Esophagus squamous epithelium (tissue), 5 donors: ENCODE results near the gene PRPF4. TPM values are rescaled to one million over a fixed set of nuclear protein-coding genes. Genes with fewer than 3 reads are reported as not detected.
"Not testable (repeated sequence)": the region's sequence is repeated elsewhere in the genome, so short reads cannot be mapped to it uniquely, and the experiment has no call there.

Source experiments
- DNase-seq: peaks from one replicate; lab custom pipeline; 2025; lab: John Stamatoyannopoulos, UW
- H3K27ac ChIP-seq, 4 donors: fragments of 200-600 bp; sonication (generic); one replicate each; pipeline ENCODE4 v1.5.1; 2016 to 2019; ENCODE audit warnings: mild to moderate bottlenecking in 1 of 4
- H3K27me3 ChIP-seq, 4 donors: fragments of 200-600 bp; sonication (generic); 1 replicate in 3 of 4; 2 replicates in 1 of 4; pipeline versions ENCODE4 v1.5.1 to v1.6.0; 2017 to 2021; ENCODE audit warnings: antibody characterized with exemption in 1 of 4
- H3K36me3 ChIP-seq, 3 donors: fragments of 200-600 bp; sonication (generic); one replicate each; pipeline ENCODE4 v1.5.1; 2016 to 2019
- H3K4me1 ChIP-seq, 3 donors: fragments of 200-600 bp; sonication (generic); one replicate each; pipeline ENCODE4 v1.5.1; 2017 to 2019
- H3K4me3 ChIP-seq, 4 donors: fragments of 200-600 bp; sonication (generic); 1 replicate in 3 of 4; 2 replicates in 1 of 4; pipeline ENCODE4 v1.5.1; 2016 to 2019; ENCODE audit warnings: mild to moderate bottlenecking in 2 of 4, moderate library complexity in 1 of 4
- H3K9me3 ChIP-seq, 3 donors: fragments of 200-600 bp; sonication (generic); one replicate each; pipeline ENCODE4 v1.5.1; 2016 to 2019
- POLR2A ChIP-seq, 4 donors: fragments of 450-650 bp; IDR thresholded peaks; one replicate each; pipeline ENCODE4 v1.6.1; 2017; ENCODE audit warnings: antibody characterized with exemption in 4 of 4, mild to moderate bottlenecking in 4 of 4, moderate library complexity in 3 of 4
- WGBS, 2 donors: methylation state at CpG; one replicate each; pipeline ENCODE4 v1.1.5; 2018; 5-methylcytosine and 5-hydroxymethylcytosine counted together
- intact Hi-C: fragments of 100-400 bp; cut with DNase I; formaldehyde crosslinking; loops from one replicate; pipeline ENCODE4 v1.15.0; 2022
- total RNA-seq, 4 donors: library from RNA; depleted of rRNA; stranded (reverse); fragments of >200 nt; gene quantifications; one replicate each; pipeline ENCODE4 v1.1.0, GENCODE V29; 2016
- TF ChIP-seq, protein P1 (sequence below), 6 experiments: fragments of 450-650 bp in 4 of 6; fragments of 200-600 bp in 2 of 6; sonication (generic) in 2 of 6; IDR thresholded peaks; one replicate each; pipeline ENCODE4 v1.5.1; 2016 to 2019; ENCODE audit warnings: antibody characterized with exemption in 6 of 6, mild to moderate bottlenecking in 4 of 6, moderate library complexity in 4 of 6
- donor health status: DM: yes; HTN: yes; CAD: no.

PRPF4 gene
- 10 to 100 TPM; 11.4 to 19.0 (median 17.4) TPM for total RNA-seq

DNA sequence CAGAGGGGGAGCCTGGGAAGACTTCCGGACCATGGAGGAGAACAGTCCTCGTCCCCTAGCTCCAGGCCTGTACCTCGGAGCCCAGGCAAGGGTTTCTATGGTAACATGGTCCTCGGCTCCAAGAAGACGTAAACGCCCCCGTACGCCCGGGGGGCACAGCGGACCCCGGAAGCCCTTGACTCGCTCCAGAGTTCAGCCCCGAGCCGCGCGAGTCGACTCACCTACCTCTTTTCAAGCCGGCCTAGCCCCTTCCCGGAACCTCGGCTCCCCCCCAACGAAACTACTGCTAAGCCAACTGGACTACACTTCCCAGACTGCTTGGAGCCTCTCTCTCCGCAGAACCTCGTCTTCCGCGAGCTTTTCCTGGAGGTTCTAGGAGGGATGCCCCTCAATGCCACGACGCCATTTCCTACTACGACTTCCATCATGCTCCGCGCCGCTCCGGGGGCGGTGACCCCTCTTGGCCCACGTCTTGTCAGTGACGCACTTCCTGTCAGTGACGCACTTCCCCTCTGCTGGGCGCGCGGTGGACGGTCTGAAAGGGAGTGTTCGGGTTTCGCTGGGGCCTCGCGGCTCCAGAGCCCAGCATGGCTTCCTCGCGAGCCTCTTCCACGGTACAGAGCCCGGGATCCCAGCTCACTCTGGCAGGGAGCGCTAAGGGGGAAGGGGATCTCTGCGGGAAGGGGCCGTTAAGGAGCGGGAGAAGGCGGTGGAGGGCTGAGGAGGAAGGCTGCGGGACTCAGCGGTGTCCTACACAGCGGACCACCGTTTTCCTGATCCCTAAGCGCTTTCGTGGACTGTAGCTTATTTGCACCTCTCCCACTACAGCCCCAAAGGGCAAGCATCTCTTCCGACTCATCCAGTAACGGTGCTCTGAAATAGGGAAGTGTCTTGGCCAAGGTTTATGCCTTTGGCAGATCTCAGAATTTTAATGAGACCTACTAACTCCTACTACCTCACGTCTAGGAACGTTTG is at the start of gene PRPF4, which contains the start of gene CDC26:
Gene PRPF4 (plus strand): TSS at position 502 of the 975 bp plus-strand sequence. CDS start 86 bp downstream, at position 588.
Gene CDC26 (minus strand): TSS at position 416 of the 975 bp plus-strand sequence. CDS start 3,065 bp downstream, outside the sequence.
- TF ChIP-seq, protein P1, sequence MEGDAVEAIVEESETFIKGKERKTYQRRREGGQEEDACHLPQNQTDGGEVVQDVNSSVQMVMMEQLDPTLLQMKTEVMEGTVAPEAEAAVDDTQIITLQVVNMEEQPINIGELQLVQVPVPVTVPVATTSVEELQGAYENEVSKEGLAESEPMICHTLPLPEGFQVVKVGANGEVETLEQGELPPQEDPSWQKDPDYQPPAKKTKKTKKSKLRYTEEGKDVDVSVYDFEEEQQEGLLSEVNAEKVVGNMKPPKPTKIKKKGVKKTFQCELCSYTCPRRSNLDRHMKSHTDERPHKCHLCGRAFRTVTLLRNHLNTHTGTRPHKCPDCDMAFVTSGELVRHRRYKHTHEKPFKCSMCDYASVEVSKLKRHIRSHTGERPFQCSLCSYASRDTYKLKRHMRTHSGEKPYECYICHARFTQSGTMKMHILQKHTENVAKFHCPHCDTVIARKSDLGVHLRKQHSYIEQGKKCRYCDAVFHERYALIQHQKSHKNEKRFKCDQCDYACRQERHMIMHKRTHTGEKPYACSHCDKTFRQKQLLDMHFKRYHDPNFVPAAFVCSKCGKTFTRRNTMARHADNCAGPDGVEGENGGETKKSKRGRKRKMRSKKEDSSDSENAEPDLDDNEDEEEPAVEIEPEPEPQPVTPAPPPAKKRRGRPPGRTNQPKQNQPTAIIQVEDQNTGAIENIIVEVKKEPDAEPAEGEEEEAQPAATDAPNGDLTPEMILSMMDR (IDR thresholded peaks at IDR 0.05), result peak in 1 of 6 experiments; percentile 20
- peak in 3 of 4 donors; percentile 91 to 97 (median 92) for TF ChIP-seq POLR2A (IDR thresholded peaks at IDR 0.05)
- Histone ChIP-seq H3K4me3 (peak within 1 kb of the TSS; percentile 58 to 96 (median 83)), H3K27me3 (no peaks in the 10 kb centered on the region), H3K36me3 (peaks cover 8 to 68% (median 32%) of the 10 kb centered on the region in 3 donors), H3K4me1 (peaks cover 13 to 40% (median 16%) of the 10 kb centered on the region in 3 donors), H3K9me3 (no peaks in the 10 kb centered on the region), H3K27ac (peak within 1 kb of the TSS; percentile 92 to 98 (median 94))
- 0% methylated on average over 8 to 11 of the region's 63 CpGs for WGBS, 2 donors
- peak; percentile 82 for DNase-seq
- intact Hi-C loops, result loop anchor here (5.0 kb wide), 1 partner anchor 132 kb away; no protein-coding TSS in a partner anchor

DNA sequence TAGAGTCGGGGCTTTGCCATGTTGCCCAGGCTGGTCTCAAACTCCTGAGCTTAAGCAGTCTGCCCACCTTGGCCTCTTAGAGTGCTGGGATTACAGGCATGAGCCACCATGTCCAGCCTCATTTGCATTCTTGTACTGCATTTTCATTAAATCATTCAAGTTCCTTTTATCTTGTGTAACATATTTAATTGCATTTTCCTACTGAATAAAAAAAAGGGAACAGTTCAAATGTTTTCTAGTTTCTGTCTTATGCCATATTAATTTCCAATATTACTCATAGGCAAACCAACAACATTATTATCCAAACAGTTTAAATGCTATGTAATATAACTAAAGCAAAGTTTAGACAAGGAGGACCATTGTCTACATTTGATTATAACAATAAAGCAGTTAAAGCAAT is 48.0 kb upstream of the PRPF4 start:
- WGBS, 2 donors, result 31 to 84% methylated on average over 1 of the region's 1 CpG
- TF ChIP-seq POLR2A (IDR thresholded peaks at IDR 0.05), result no peak
- TF ChIP-seq, protein P1 (IDR thresholded peaks at IDR 0.05), result no peak
- peaks cover 1 to 23% (median 5%) of the 10 kb centered on the region in 3 donors for H3K4me1 ChIP-seq
- H3K9me3 ChIP-seq, result no peaks in the 10 kb centered on the region
- no peak overlapping the region for H3K4me3 ChIP-seq
- H3K36me3 ChIP-seq, result peaks cover 0 to 3% (median 0%) of the 10 kb centered on the region in 3 donors
- no peak for DNase-seq
- no peaks in the 10 kb centered on the region for H3K27me3 ChIP-seq
- intact Hi-C loops, result no loop called here
- no peak overlapping the region for H3K27ac ChIP-seq

DNA sequence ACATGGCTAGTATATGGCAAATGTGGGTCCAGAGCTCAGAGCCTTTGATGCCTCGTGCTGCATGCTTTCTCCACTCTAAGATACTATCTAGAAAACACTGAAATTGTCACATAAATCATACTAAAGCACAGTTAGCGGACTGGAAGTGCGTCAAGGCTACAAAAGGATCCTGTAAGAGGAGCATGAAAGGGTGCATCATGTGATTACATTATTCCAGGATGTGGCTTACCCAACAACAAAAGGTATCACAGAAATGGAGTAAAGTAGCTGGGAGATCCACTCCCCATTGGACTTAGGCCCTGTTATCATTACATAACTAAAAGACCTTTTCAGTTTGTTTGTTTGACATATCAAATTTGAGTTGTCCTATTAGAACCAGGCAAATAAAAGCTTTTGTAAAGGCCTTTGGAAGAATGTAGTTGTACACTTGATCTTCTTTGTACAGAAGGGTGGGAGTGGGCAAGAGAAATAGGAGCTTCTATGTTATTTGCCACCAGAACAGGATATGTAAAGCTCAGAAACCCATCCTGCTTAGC is 47.3 kb upstream of the PRPF4 start:
- intact Hi-C loops, result no loop called here
- 69 to 81% methylated on average over 3 of the region's 3 CpGs for WGBS, 2 donors

DNA sequence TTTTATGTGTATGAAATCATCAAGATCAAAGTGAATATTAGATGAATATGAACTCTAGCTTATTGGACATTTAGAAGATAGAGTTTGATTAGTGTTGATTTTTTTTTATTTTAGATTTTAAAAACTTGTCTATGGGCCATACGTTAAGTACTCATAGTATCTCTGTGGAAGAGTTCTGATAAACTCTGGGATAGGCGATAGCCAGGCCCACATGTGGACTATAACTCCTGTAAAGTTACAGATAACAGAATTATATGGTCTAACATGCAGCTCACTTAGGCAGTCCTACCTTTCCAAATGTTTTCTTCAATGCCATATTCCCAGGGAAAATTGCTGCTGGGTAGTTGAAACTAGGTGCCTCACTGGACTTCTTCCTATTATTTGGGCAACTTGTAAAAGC is 43.8 kb upstream of the PRPF4 start:
- no peaks in the 10 kb centered on the region for H3K27me3 ChIP-seq
- 98 to 100% methylated on average over 2 of the region's 2 CpGs for WGBS, 2 donors
- no peak for DNase-seq
- intact Hi-C loops, result no loop called here
- H3K9me3 ChIP-seq, result no peaks in the 10 kb centered on the region
- TF ChIP-seq, protein P1 (IDR thresholded peaks at IDR 0.05), result no peak
- no peak for TF ChIP-seq POLR2A (IDR thresholded peaks at IDR 0.05)
- no peaks in the 10 kb centered on the region for H3K36me3 ChIP-seq
- no peak overlapping the region for H3K4me3 ChIP-seq
- H3K4me1 ChIP-seq, result peaks cover 0 to 32% (median 14%) of the 10 kb centered on the region in 3 donors
- H3K27ac ChIP-seq, result no peak overlapping the region

More for the DNA sequence above, 47.3 kb upstream of the PRPF4 start:
- H3K4me3 ChIP-seq, result no peak overlapping the region
- no peak overlapping the region for H3K27ac ChIP-seq
- peaks cover 0 to 23% (median 8%) of the 10 kb centered on the region in 3 donors for H3K4me1 ChIP-seq
- peaks cover 0 to 3% (median 0%) of the 10 kb centered on the region in 3 donors for H3K36me3 ChIP-seq
- no peaks in the 10 kb centered on the region for H3K27me3 ChIP-seq
- TF ChIP-seq POLR2A (IDR thresholded peaks at IDR 0.05), result no peak
- TF ChIP-seq, protein P1 (IDR thresholded peaks at IDR 0.05), result no peak
- H3K9me3 ChIP-seq, result no peaks in the 10 kb centered on the region
- no peak for DNase-seq

DNA sequence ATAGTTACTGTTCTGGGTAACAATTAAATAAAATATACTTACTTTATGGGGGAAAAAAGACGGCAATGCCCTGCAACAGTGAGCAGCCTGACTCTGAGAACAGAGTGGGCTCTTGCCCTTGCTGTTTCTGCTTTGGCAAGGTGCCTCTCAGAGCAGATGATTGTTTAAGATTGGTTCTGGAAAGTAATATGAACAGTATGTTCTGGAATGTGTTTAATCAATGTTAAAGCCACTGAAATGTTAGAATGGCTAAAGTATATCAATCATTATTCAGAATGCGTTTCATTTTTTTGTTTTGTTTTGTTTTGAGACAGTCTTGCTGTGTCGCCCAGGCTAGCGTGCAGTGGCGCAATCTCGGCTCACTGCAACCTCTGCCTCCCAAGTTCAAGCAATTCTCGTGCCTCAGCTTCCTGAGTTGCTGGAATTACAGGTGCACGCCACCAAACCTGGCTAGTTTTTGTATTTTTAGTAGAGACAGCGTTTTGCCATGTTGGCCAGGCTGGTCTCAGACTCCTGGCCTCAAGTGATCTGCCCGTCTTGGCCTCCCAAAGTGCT is 39.7 kb upstream of the PRPF4 start:
- not testable (repeated sequence) for H3K27ac ChIP-seq, H3K4me3 ChIP-seq
- WGBS, 2 donors, result 78% methylated on average over 10 of the region's 10 CpGs

More for the DNA sequence above, 39.7 kb upstream of the PRPF4 start:
- H3K9me3 ChIP-seq, H3K36me3 ChIP-seq, intact Hi-C loops, H3K27me3 ChIP-seq, DNase-seq: not testable (repeated sequence)
- peaks cover 0 to 32% (median 14%) of the 10 kb centered on the region in 3 donors for H3K4me1 ChIP-seq
